Stimulated activated naive CD8-positive, alpha-beta T cell treated with anti-CD3 and anti-CD28 coated beads, Interleukin-15, amount 100 ng/mL, for 72 hours (primary cell): ENCODE data around the gene IER5L.
"Not testable (repeated sequence)": the region's sequence is repeated elsewhere in the genome, so short reads cannot be mapped to it uniquely, and the experiment has no call there.

Source experiments
- ATAC-seq: fragments of 150-1000 bp; cut with Tn5 transposase; 2 replicates; pipeline ENCODE4 v1.10.0; 2021; ENCODE audit warnings: mild to moderate bottlenecking, moderate library complexity
- DNase-seq, 2 donors: peaks; one replicate each; pipeline ENCODE4 v3.0.0; 2021 to 2022
- H3K27ac Mint-ChIP-seq, 2 donors: one replicate each; pipeline ENCODE4 v1.8.0; 2022; ENCODE audit warnings: mild to moderate bottlenecking in 2 of 2, mixed read lengths in 2 of 2, moderate library complexity in 2 of 2
- H3K27me3 Mint-ChIP-seq: one replicate; pipeline ENCODE4 v1.8.0; 2022; ENCODE audit warnings: mixed read lengths
- H3K4me1 Mint-ChIP-seq: one replicate; pipeline ENCODE4 v1.8.0; 2022; ENCODE audit warnings: mild to moderate bottlenecking, mixed read lengths
- H3K4me3 Mint-ChIP-seq, 2 donors: one replicate each; pipeline ENCODE4 v1.8.0; 2022; ENCODE audit warnings: mild to moderate bottlenecking in 2 of 2, mixed read lengths in 2 of 2, moderate library complexity in 1 of 2
- H3K9me3 Mint-ChIP-seq, 2 donors: one replicate each; pipeline ENCODE4 v1.8.0; 2022; ENCODE audit warnings: mixed read lengths in 2 of 2

The IER5L gene

DNA sequence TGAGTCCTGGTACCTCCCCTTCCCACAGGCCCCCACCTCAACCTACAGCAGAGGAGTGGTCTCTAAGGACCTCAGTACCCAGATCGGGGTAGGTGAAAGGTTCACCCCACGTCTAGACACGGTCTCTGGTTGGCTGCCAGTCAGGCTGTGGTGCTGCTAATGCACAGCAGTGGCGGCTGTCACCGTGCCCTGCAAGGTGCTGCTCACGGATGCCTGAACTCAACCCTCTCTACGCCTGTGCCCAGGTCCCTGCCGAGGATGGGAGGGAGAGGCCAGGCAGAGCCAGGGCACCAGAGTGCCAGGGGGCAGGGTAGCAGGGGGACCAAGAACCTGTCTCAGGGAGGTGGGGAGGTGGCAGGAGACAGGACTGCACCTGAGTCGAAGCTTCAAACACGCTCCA, 14.3 kb downstream of the IER5L start:
- Mint-ChIP-seq H3K4me3 (no peak overlapping the region), H3K27me3 (no peaks in the 10 kb centered on the region), H3K9me3 (no peaks in the 10 kb centered on the region), H3K4me1 (peaks cover 19% of the 10 kb centered on the region), H3K27ac (no peak overlapping the region)
- ATAC-seq (no peak), DNase-seq (no peak)

DNA sequence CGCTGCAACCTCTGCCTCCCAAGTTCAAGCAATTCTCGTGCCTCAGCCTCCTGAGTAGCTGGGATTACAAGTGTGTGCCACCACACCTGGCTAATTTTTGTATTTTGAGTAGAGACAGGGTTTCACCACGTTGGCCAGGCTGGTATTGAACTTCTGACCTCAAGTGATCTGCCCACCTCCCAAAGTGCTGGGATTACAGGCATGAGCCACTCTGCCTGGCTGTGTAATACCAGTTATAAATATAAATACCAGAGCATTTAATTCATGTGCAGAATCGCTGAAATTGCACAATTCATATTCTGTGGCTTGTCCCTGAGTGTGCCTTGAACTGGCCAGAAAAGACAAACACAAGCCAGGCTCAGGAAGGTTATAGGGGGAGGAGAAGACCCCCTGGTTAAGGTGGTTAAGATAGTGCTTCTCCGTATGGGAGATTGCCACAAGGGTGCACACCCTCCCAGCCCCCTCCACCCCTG, 14.8 kb downstream of the IER5L start:
- H3K4me3 Mint-ChIP-seq, DNase-seq, H3K27me3 Mint-ChIP-seq, H3K9me3 Mint-ChIP-seq, H3K27ac Mint-ChIP-seq, ATAC-seq: not testable (repeated sequence)
- H3K4me1 Mint-ChIP-seq, result peaks cover 18% of the 10 kb centered on the region

DNA sequence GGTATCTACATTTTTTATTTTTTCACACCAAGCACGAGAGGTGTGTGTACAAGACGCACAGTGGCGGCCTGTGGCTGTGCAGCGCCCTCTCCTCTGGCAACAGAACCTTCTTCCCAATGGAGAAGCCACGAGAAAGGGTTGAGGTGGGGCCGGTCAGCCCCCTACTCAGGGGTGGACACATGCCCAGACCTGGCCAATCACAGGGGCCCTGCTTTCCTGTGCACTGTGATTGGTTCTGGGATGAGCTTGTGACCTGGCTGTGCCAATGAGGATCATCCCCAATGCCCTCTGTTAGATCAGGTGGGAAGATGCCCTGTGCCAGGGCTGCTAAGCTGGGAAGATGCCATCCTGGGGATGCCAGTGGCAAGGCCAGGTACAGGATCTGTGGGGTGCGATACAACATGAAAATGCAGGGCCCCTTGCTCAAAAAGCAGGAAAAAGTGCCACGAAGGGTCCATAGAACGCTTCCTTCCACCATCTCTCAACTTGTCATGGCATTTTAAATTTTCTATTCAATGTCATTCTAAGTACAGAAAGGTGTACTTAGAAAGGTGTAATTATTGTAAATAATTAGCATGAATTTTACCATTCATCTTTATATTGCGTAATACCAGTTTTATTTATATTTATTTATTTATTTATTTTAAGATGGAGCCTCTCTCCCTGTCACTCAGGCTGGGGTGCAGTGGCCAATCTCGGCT, 15.4 kb downstream of the IER5L start:
- ATAC-seq (no peak), DNase-seq (no peak)
- no peaks in the 10 kb centered on the region for H3K9me3 Mint-ChIP-seq
- no peak overlapping the region for H3K27ac Mint-ChIP-seq
- H3K27me3 Mint-ChIP-seq, result no peaks in the 10 kb centered on the region
- peaks cover 12% of the 10 kb centered on the region for H3K4me1 Mint-ChIP-seq
- no peak overlapping the region for H3K4me3 Mint-ChIP-seq

GRCh38 chr9:129161534-129161837, 16.6 kb downstream of the IER5L start:
- DNase-seq, result no peak
- Mint-ChIP-seq H3K9me3 (no peaks in the 10 kb centered on the region), H3K4me1 (peaks cover under 1% of the 10 kb centered on the region), H3K27me3 (no peaks in the 10 kb centered on the region), H3K4me3 (no peak overlapping the region), H3K27ac (no peak overlapping the region)
- ATAC-seq, result no peak

- H3K27ac Mint-ChIP-seq, result no peak overlapping the region
- no peak for DNase-seq
Measured at GRCh38 chr9:129160712-129161533, 17.1 kb downstream of the IER5L start.

DNA sequence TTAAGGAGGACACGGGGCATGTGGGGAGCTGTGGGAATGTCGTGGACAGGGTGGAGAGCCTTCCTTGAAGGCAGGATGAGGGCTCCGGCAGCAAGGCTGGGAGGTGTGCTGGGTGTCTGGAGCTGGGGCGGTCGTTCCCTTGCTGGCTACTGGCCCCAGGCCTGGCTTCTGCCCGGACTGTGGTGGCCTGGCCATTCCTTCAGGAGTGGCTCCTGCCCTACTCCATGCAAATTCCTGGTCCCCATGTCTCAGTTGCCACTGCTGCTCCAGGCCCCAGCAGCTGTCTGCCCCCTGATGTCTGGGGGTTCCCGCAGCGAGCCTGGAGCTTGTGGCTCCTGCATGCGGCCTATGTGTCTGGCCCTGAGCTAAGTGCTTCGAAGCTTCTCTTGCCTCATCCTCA, 21.9 kb downstream of the IER5L start:
- no peak overlapping the region for H3K4me3 Mint-ChIP-seq
- H3K9me3 Mint-ChIP-seq, result no peaks in the 10 kb centered on the region
- ATAC-seq, result no peak
- DNase-seq, result no peak
- H3K27ac Mint-ChIP-seq, result no peak overlapping the region
- H3K27me3 Mint-ChIP-seq, result no peaks in the 10 kb centered on the region
- no peaks in the 10 kb centered on the region for H3K4me1 Mint-ChIP-seq

More at GRCh38 chr9:129160712-129161533, 17.1 kb downstream of the IER5L start:
- Mint-ChIP-seq H3K4me3 (no peak overlapping the region), H3K27me3 (no peaks in the 10 kb centered on the region), H3K9me3 (no peaks in the 10 kb centered on the region), H3K4me1 (no peaks in the 10 kb centered on the region)
- no peak for ATAC-seq

GRCh38 chr9:129154866-129155477, 23.1 kb downstream of the IER5L start:
- DNase-seq, result no peak

DNA sequence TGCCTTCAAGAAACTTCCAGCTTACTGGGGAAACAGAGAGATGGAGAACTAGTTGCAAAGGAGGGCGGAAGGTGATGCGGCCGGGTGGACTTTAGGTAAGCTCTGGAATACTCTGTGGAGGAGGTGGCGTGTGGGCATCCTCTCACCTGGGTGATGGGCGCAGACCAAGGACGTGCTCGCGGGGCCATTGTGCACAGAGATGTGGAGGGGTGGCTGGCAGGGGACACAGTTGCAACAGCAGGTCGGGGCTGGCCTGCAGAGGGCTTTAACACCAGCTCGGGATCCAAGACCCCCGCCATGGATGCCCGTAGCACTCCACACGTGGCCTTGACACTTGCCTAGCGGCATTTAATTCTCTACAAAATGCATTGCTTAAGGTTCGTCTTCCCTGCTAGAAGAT, 26.6 kb downstream of the IER5L start:
- peaks cover 4% of the 10 kb centered on the region for H3K4me1 Mint-ChIP-seq
- no peaks in the 10 kb centered on the region for H3K9me3 Mint-ChIP-seq
- DNase-seq, result no peak
- no peaks in the 10 kb centered on the region for H3K27me3 Mint-ChIP-seq
- ATAC-seq, result no peak
- peak overlapping the region in 1 of 2 donors; percentile 71 for H3K27ac Mint-ChIP-seq
- no peak overlapping the region for H3K4me3 Mint-ChIP-seq

More at GRCh38 chr9:129154866-129155477, 23.1 kb downstream of the IER5L start:
- H3K27ac Mint-ChIP-seq, result no peak overlapping the region
- ATAC-seq, result no peak
- H3K4me3 Mint-ChIP-seq, result no peak overlapping the region
- no peaks in the 10 kb centered on the region for H3K27me3 Mint-ChIP-seq
- H3K4me1 Mint-ChIP-seq, result no peaks in the 10 kb centered on the region
- no peaks in the 10 kb centered on the region for H3K9me3 Mint-ChIP-seq

GRCh38 chr9:129150672-129151211, 27.3 kb downstream of the IER5L start:
- Mint-ChIP-seq H3K27me3 (no peaks in the 10 kb centered on the region), H3K27ac (no peak overlapping the region), H3K9me3 (no peaks in the 10 kb centered on the region), H3K4me3 (no peak overlapping the region), H3K4me1 (peaks cover 4% of the 10 kb centered on the region)
- ATAC-seq, result no peak
- no peak for DNase-seq

GRCh38 chr9:129150122-129150521, 27.9 kb downstream of the IER5L start:
- H3K9me3 Mint-ChIP-seq, result no peaks in the 10 kb centered on the region
- ATAC-seq (no peak), DNase-seq (no peak)
- no peak overlapping the region for H3K4me3 Mint-ChIP-seq
- H3K27me3 Mint-ChIP-seq, result no peaks in the 10 kb centered on the region
- peak overlapping the region in 1 of 2 donors; percentile 5 for H3K27ac Mint-ChIP-seq
- peaks cover 4% of the 10 kb centered on the region for H3K4me1 Mint-ChIP-seq

DNA sequence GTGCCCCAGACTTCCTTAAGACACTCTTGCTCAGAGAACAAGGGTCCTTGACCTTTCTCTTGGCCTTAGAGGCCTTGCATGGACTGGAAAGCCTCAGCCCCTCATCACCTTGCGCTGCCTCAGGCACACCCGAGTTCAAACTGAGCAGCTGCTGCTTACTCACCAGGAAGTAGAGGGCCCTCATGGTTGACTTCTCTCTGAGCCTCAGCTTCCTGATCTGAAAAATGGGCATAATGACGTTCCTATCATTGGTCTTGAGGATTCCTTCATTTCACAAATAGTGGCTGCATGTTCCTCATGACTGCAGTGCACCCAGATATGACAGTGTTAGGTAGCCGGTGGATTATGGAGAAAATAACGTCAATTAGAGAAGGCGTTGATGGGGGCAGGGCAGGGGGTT, 28.6 kb downstream of the IER5L start:
- Mint-ChIP-seq H3K4me1 (peaks cover 4% of the 10 kb centered on the region), H3K9me3 (no peaks in the 10 kb centered on the region), H3K4me3 (no peak overlapping the region), H3K27me3 (no peaks in the 10 kb centered on the region), H3K27ac (peak overlapping the region; percentile 37 to 64)
- no peak for ATAC-seq
- no peak for DNase-seq

GRCh38 chr9:129148463-129149204, 29.4 kb downstream of the IER5L start:
- no peaks in the 10 kb centered on the region for H3K9me3 Mint-ChIP-seq

DNA sequence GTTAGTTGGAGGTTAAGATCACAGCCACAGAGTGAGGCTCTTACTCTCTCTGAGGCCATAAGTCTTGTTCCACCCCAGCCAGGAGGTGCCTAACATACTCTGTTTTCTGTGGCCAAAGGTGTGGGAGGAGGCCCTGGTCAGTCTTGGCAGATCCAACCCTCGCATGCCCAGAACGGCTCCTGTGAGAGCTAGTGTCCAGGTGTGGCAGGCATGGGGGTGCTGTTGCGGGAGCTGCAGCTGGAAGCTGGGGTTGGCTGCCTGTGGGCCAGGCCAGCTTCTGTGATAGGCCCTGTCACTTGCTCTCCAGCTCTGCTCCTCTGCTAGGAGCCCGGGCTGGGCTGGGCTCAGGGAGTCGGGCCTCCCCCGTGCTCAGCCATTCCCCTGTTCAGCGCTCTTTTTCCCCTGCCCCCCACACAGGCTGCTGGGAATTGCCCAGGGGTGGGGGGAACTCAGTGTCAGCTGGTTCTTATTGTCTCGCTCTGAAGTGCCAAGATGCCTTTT, 31.6 kb downstream of the IER5L start:
- peak overlapping the region in 1 of 2 donors; percentile 75 for H3K27ac Mint-ChIP-seq
- no peak overlapping the region for H3K4me3 Mint-ChIP-seq
- DNase-seq, result no peak
- H3K4me1 Mint-ChIP-seq, result peaks cover 32% of the 10 kb centered on the region
- no peaks in the 10 kb centered on the region for H3K27me3 Mint-ChIP-seq
- no peaks in the 10 kb centered on the region for H3K9me3 Mint-ChIP-seq
- ATAC-seq, result no peak

More at GRCh38 chr9:129148463-129149204, 29.4 kb downstream of the IER5L start:
- H3K27me3 Mint-ChIP-seq, result no peaks in the 10 kb centered on the region
- no peak for DNase-seq
- H3K27ac Mint-ChIP-seq, result peak overlapping the region in 1 of 2 donors; percentile 71
- no peak overlapping the region for H3K4me3 Mint-ChIP-seq
- H3K4me1 Mint-ChIP-seq, result peaks cover 11% of the 10 kb centered on the region
- no peak for ATAC-seq

DNA sequence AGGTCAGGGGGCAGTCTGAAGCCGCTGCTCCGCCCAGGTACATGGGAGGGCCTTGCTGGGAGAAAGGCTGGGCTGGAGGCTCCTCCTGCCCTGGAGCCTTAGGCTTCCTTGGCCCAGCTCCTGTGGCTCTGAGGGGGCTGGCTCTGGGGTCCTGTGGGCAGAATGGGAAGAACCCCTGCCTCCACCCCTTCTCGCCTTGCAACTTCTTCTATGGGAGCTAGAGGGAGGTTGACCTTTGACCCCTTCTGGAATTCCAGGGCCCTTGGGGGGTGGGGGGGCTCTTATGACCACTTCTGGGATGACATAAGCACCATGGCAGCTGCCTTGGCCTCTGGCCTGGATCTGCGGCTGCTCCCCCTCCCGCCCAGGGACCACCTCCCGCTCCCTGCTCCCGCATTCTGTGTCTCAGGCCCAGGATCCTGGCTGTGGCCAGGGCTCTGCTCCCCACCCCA, 32.2 kb downstream of the IER5L start:
- Mint-ChIP-seq H3K4me3 (no peak overlapping the region), H3K4me1 (peaks cover 38% of the 10 kb centered on the region), H3K27ac (no peak overlapping the region), H3K9me3 (no peaks in the 10 kb centered on the region), H3K27me3 (no peaks in the 10 kb centered on the region)
- DNase-seq (no peak), ATAC-seq (no peak)

- peaks cover 44% of the 10 kb centered on the region for H3K4me1 Mint-ChIP-seq
- no peak overlapping the region for H3K4me3 Mint-ChIP-seq
- no peak for DNase-seq
- H3K27me3 Mint-ChIP-seq, result no peaks in the 10 kb centered on the region
- peak overlapping the region in 1 of 2 donors; percentile 59 for H3K27ac Mint-ChIP-seq
- ATAC-seq, result no peak
- H3K9me3 Mint-ChIP-seq, result no peaks in the 10 kb centered on the region
Measured at GRCh38 chr9:129145316-129145715, 32.7 kb downstream of the IER5L start.
